NCI-H82 (cell line): Measurements from ENCODE around the gene PPEF1.
A peak's percentile ranks its signal among the peaks of the same experiment; 100 is the strongest.
"Not testable (repeated sequence)": the region's sequence is repeated elsewhere in the genome, so short reads cannot be mapped to it uniquely, and the experiment has no call there.

Experiments
- DNase-seq: peaks from one replicate; lab custom pipeline; 2025; lab: John Stamatoyannopoulos, UW

PPEF1 gene

GRCh38 chrX:18797141-18797540, 89.7 kb downstream of the PPEF1 start:
- no peak for DNase-seq

GRCh38 chrX:18799911-18800310, 92.5 kb downstream of the PPEF1 start:
- DNase-seq = no peak

- no peak for DNase-seq
Observed at GRCh38 chrX:18809641-18810040, 102.2 kb downstream of the PPEF1 start.

GRCh38 chrX:18810416-18810815, 103.0 kb downstream of the PPEF1 start:
- no peak for DNase-seq

- DNase-seq = no peak
Observed at GRCh38 chrX:18825375-18825774, 117.9 kb downstream of the PPEF1 start.

- peak; percentile 55 for DNase-seq
Observed at GRCh38 chrX:18828832-18829404, 121.5 kb downstream of the PPEF1 start.

- no peak for DNase-seq
Observed at GRCh38 chrX:18833071-18833731, 125.8 kb downstream of the PPEF1 start.

GRCh38 chrX:18847901-18848300, 140.5 kb downstream of the PPEF1 start:
- DNase-seq = not testable (repeated sequence)

- no peak for DNase-seq
Observed at GRCh38 chrX:18855919-18856644, 148.6 kb downstream of the PPEF1 start.

GRCh38 chrX:18856645-18856997, 149.2 kb downstream of the PPEF1 start:
- DNase-seq = no peak

- DNase-seq = no peak
Observed at GRCh38 chrX:18861511-18861910, 154.1 kb downstream of the PPEF1 start.

GRCh38 chrX:18864390-18864920, 157.0 kb downstream of the PPEF1 start:
- DNase-seq = no peak

- no peak for DNase-seq
Observed at GRCh38 chrX:18871161-18871890, 163.9 kb downstream of the PPEF1 start.

GRCh38 chrX:18871970-18872369, 164.5 kb downstream of the PPEF1 start:
- DNase-seq = no peak

- DNase-seq = no peak
Observed at GRCh38 chrX:18872621-18873020, 165.2 kb downstream of the PPEF1 start.

GRCh38 chrX:18873189-18873791, 165.8 kb downstream of the PPEF1 start:
- peak; percentile 20 for DNase-seq

- no peak for DNase-seq
Observed at GRCh38 chrX:18873836-18874235, 166.4 kb downstream of the PPEF1 start.

- DNase-seq = no peak
Observed at GRCh38 chrX:18874560-18875255, 167.3 kb downstream of the PPEF1 start.

- DNase-seq = no peak
Observed at GRCh38 chrX:18875256-18875878, 167.9 kb downstream of the PPEF1 start.

GRCh38 chrX:18877469-18877868, 170.0 kb downstream of the PPEF1 start:
- DNase-seq = no peak
